ENCODE measurements around the gene TBX10.
A peak's percentile ranks its signal among the peaks of the same experiment; 100 is the strongest.
"Not testable (repeated sequence)": the region's sequence is repeated elsewhere in the genome, so short reads cannot be mapped to it uniquely, and the experiment has no call there.

The TBX10 gene

DNA sequence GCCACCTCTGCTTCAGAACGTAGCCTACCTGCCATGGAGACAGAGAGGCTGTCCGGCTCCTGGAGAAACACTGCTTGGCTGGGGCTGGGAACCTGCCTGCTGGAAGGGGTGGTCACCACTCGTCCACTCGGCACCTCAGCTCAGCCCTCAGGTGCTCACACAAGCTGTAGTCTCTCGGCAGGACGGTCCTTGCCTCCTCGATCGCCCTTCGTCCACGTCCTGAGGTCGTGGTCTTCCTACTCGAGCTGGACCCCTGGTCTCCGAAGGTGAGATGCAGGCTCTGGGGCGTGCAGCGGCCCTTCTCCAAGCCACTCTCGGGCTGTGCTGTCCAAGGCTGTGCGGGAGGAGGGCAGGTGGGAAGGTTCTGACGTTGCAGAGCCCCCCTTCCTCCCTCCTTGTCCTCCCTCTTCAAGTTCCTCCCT, at the start of gene TBX10:
Gene TBX10, minus strand, starts transcription at position 326 of the 422 bp plus-strand sequence. Its CDS starts 291 bp downstream, at position 35.
- DNase-seq = no peak

DNA sequence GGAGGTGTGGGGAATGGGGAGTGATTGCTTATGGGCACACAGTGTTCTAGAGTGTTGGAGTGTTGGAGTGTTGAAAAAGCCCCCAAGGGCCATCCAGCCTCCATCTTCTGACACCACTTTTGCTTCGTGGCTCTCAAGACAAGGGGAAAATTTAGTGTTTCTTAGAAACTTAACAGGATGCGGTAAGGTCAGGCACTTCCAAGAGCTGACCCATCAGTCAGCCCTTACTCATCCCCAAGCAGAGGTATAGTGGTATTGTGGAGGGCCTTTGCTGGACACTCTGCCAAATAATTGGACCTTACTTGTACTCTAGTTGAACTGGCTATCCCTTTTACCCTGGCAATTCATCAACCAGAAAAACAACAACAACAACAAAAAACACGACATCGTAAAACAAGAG, 49.6 kb upstream of the TBX10 start:
- no peak for DNase-seq

GRCh38 chr11:67687986-67688385, 48.4 kb upstream of the TBX10 start:
- DNase-seq = no peak

- not testable (repeated sequence) for DNase-seq
These were observed 46.2 kb upstream of the TBX10 start for GRCh38 chr11:67685641-67686332.

GRCh38 chr11:67682126-67683034, 42.8 kb upstream of the TBX10 start:
- DNase-seq = not testable (repeated sequence)

- DNase-seq = no peak
These were observed 41.3 kb upstream of the TBX10 start for GRCh38 chr11:67680696-67681470.

- DNase-seq = no peak
These were observed 35.6 kb upstream of the TBX10 start for GRCh38 chr11:67675058-67675747.

GRCh38 chr11:67674442-67674871, 34.9 kb upstream of the TBX10 start, which contains the start of gene ALDH3B2:
ALDH3B2 (minus strand) TSS chr11:67674623; CDS start chr11:67666935, 7,688 bp downstream.
- no peak for DNase-seq

DNA sequence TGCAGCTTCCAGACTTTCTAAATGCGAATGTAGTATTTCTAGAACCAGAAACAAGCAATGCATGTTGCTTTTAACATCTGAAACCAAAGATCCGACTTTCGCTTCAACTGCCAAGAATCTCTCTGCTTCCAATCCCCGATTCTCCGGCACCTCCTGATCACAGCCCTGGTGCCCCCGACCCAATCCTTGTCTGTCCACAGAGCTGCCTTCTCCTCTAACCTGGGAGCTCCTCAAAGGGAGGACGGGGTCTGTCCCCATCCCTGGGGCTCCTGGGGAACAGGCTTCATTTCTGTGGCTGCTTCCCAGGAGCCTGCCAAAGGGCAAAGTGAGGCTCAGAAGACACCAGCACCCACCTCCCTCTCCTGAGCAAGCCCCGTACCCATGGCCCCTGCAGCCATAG, 34.3 kb upstream of the TBX10 start:
- no peak for DNase-seq

- no peak for DNase-seq
These were observed 33.8 kb upstream of the TBX10 start for GRCh38 chr11:67673358-67673757.

- DNase-seq = no peak
These were observed 31.6 kb upstream of the TBX10 start for GRCh38 chr11:67671211-67671520.

- DNase-seq = no peak
These were observed 31.0 kb upstream of the TBX10 start for GRCh38 chr11:67670316-67671210.

- DNase-seq = no peak
These were observed 28.6 kb upstream of the TBX10 start for GRCh38 chr11:67668192-67668551.

GRCh38 chr11:67667490-67668191, 28.1 kb upstream of the TBX10 start:
- DNase-seq = no peak

GRCh38 chr11:67666676-67667489, 27.3 kb upstream of the TBX10 start:
- no peak for DNase-seq

- no peak for DNase-seq
These were observed 26.7 kb upstream of the TBX10 start for GRCh38 chr11:67666303-67666645.

DNA sequence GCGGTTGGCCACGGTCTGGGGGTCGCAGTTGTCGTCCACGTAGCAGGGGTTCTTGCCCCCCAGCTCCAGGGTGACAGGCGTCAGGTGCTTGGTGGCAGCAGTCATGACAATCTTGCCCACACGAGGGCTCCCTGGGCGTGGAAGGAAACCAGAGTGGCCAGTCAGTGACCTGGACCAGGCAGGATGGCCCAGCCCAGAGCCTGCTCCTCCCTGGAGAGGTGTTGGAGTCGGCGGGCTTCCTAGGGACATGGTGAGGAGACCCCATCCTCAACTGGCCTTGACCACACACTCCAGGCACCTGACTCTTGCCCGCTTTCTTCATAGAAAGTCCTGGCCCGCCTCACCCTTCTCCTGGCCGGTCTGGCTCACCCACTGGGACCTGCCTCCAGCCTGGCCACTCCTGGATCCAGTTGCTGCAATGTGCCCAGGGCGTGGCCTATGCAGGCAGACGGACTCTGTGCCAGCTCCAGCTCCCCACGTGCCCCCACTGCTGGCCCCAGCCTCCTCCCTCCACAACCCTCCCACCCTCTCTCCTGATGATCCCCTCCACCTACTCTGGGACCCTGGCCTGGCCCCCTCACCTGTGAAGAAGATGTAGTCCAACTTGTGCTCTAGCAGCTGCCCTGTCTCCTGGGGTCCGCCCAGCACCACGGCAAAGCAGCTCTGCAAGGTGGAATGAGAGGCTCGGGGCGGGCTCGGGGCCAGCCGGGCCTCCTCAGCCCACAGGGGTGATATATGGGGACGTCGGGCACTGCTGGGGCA, 26.2 kb upstream of the TBX10 start:
- DNase-seq = peak in 1 of 2 experiments; percentile 21

- no peak for DNase-seq
These were observed 25.4 kb upstream of the TBX10 start for GRCh38 chr11:67664696-67665540.
